Activated CD4-positive, alpha-beta T cell treated with anti-CD3 and anti-CD28 coated beads for 1 hour (primary cell): ENCODE measurements around the gene OR2A7.
"Not testable (repeated sequence)": the region's sequence is repeated elsewhere in the genome, so short reads cannot be mapped to it uniquely, and the experiment has no call there.

Experiments
- DNase-seq: peaks from one replicate; pipeline ENCODE4 v3.0.0-alpha.2; 2020

OR2A7 gene

DNA sequence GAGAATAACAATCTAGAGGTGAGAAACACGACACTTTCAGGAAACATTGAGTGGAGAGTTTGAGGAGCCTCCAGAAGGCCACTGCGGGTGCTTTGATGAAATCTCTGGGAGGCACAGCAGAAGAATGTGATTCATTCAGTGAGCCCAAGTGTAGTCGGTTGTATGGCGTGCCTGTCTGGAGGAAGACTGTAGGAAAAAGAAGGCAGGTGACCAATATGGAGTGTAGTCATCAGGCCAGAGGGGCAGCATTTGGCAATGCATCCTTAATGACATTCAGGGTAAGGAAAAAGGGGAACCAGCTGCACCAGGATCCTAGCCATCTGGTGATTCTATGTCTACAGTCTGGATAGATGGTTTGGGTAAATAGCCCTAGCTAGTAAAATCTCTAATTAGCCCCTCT lies 12.3 kb downstream of the OR2A7 start:
- not testable (repeated sequence) for DNase-seq

DNA sequence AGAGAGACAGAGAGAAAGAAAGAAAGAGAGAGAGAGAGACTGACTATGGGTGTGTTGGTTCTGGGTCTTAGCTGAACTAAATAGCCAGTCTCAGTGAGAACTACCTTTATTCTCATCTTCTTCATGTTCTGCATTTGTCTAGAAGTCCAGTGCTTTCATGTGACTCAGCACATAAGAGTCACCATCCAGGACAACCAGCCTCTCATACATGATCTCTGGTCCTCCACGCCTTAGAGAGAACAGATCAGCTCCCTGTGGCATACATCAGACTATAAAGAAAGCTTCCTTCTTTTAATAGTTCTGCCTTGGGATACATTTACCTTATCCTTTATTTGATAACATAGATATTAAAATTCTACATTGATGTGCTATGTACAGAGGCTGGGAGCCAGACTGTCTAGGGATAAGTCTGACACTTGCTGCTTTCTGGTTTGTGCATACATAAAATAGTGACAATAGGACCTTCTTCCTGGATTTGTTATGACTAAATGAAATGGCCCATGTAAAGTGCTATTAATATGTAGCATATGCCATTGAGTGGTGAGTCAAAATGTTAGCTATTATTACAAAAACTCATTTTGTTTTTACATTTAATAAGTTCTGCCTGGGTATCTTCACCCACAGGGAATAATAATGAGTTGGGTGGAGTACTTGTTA lies 16.8 kb downstream of the OR2A7 start:
- not testable (repeated sequence) for DNase-seq

- DNase-seq = not testable (repeated sequence)
Measured at GRCh38 chr7:144246967-144247366, 17.6 kb downstream of the OR2A7 start.

GRCh38 chr7:144245372-144245771 lies 19.2 kb downstream of the OR2A7 start:
- not testable (repeated sequence) for DNase-seq

- not testable (repeated sequence) for DNase-seq
Measured at GRCh38 chr7:144239365-144239764, 25.2 kb downstream of the OR2A7 start, which contains the start of gene OR2A42. Gene OR2A42, minus strand, starts transcription at chr7:144239605. Its CDS starts 6,762 bp downstream, at chr7:144232843.

DNA sequence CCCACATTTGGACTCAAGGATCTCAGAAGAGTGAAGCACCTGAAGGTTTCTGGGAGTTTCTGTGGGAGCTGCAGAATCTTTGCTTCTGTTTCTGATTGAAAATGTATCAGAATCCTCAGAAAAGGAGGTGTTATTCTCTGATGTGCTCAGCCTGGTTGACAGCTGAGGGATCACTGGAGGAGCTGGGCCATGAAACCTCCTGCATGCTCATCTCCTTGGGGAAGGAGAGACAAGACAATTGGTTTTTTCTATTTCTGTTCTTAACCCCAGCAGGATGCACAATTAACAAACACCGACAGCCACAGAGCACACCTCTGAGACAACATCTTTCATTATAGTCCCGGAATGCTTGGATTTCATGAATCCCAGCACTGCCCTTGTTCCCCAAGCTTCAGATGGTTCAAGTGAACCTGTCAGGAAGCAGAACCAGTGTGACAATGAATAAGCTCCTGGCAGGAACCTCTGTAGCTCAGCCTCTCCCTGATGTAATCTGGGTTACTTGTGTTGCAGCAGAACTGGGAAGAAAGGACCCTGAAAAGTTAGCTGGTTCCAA lies 26.0 kb downstream of the OR2A7 start:
- not testable (repeated sequence) for DNase-seq

GRCh38 chr7:144233039-144233438 lies 31.6 kb downstream of the OR2A7 start:
- not testable (repeated sequence) for DNase-seq

- DNase-seq = not testable (repeated sequence)
Measured at GRCh38 chr7:144231027-144231426, 33.6 kb downstream of the OR2A7 start.

DNA sequence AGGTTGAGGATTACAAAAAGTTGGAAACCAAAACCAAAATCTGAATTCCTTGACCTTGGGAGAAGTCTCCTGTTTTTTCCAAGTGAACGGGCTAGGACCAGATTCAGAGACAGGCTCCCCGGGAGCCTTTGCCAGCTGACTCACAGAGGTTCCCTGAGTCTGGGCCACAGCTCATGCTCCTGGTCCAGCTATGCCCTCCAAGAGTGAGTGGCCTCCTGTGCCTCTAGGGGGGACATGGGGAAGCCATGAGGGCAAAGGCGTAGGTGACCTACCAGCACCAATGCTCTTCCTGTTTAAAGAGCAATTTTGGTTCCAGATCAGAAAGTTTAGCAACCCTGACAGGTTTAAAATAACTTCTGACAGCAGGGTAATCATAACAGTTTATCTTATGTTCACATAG lies 35.8 kb downstream of the OR2A7 start:
- not testable (repeated sequence) for DNase-seq

DNA sequence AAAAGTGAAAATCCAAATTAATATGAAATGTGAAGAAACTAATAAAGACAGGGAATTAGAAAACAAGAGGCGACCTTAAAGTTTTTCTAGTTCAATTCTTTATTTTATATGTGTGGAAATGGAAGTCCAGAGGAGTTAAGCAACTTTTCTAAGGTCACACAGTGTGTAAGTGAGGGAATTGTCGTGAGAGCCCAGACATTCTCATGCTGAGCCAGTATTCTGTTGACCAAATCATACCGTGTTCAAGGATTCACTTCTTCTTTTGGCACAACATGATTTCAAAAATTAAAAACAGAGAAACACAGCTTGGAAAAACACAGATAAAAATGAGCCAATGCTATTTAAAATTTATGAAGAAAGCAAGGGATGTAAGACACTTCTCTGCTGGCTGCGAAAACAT lies 37.7 kb downstream of the OR2A7 start:
- not testable (repeated sequence) for DNase-seq

DNA sequence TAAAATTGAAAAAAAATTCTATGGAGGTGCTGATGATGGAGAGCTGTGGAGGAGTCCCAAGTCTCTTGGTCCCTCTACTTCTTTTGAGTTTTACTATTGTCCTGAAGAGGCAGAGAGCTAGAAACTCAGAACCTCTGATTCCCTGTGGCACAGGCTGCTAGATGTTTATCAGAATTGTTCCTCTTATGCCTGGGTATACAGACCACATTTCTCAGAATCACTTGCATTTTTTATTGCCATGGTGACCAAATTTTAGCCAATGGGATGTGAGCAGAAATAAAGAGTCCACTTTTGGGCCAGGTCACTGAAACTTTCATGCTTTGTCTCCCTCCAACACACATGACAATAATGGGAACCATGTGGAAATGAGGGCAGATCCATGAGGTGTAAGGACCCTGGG lies 40.9 kb downstream of the OR2A7 start:
- not testable (repeated sequence) for DNase-seq

DNA sequence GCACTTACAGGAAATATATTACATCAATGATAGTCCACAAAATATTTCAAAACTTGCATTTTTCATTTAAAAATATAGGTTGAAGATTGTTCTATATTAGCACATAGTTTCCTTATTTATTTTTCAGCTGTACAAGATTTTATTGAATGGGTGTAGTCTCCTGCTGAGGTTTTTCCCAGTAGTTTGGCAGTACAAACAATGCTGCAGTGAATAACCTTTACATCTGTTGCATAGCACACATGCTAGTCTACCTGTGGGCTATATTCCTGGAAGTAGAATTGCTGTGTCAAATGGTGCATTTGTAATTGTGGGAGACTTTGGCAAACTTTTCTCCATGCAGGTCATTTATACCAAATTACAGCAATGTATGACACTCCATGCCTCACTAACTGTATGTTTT lies 44.1 kb downstream of the OR2A7 start:
- DNase-seq = not testable (repeated sequence)

GRCh38 chr7:144219149-144219548 lies 45.4 kb downstream of the OR2A7 start:
- not testable (repeated sequence) for DNase-seq

DNA sequence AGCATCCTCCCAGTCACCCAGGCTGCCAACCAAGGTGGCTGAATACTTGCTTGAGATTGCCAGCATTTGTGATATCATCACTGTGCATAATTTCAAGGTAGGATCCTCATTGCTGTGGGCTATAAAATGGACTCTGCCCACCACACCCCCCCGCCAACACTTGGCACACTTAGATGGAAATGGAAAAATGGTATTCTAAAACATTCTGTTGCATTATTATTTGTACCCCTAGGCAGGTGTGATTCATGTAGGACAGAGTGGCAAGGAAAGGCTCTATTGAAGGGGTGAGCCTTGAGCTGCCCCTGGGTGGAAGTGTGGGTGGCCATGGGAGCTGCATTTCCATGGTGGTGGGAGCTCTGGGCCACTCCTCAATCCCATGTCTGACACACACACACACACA lies 46.0 kb downstream of the OR2A7 start:
- not testable (repeated sequence) for DNase-seq

- DNase-seq = not testable (repeated sequence)
Measured at GRCh38 chr7:144217200-144217599, 47.4 kb downstream of the OR2A7 start.
